Keratinocyte (primary cell): ENCODE measurements around the gene CD8B. TPM values are rescaled to one million over a fixed set of nuclear protein-coding genes. Genes with fewer than 3 reads are reported as not detected.

ENCODE experiments used
- DNase-seq: peaks from one replicate; pipeline ENCODE4 v3.0.0-alpha.2; 2011; ENCODE audit warnings: low read depth, missing footprints, low spot score
- FAIRE-seq: peaks from 2 replicates; lab custom pipeline; 2011; peaks lifted over from hg19 to GRCh38; lab: Jason Lieb, UNC
- H2AFZ ChIP-seq: 2 replicates; pipeline ENCODE4 v1.6.0; 2012; ENCODE audit warnings: low read length, control low read depth, inconsistent platforms; ENCODE audit not compliant: control insufficient read depth
- H3K27ac ChIP-seq: 2 replicates; pipeline ENCODE4 v1.5.1; 2011; ENCODE audit warnings: low read length; ENCODE audit not compliant: control insufficient read depth, insufficient read depth
- H3K27me3 ChIP-seq: 3 replicates; pipeline ENCODE4 v1.6.0; 2011; ENCODE audit warnings: low read length; ENCODE audit not compliant: control insufficient read depth, insufficient read depth; ENCODE audit errors: extremely low read depth
- H3K36me3 ChIP-seq, 2 experiments: 2 replicates in 1 of 2; 3 replicates in 1 of 2; pipeline ENCODE4 v1.5.1; 2011; ENCODE audit warnings: low read length in 2 of 2, mild to moderate bottlenecking in 1 of 2; ENCODE audit not compliant: control insufficient read depth in 2 of 2, insufficient read depth in 2 of 2; ENCODE audit errors: extremely low read depth in 1 of 2
- H3K4me1 ChIP-seq: 3 replicates; pipeline ENCODE4 v1.5.1; 2011; ENCODE audit warnings: low read length; ENCODE audit not compliant: control insufficient read depth, insufficient read depth; ENCODE audit errors: extremely low read depth
- H3K4me2 ChIP-seq: 3 replicates; pipeline ENCODE4 v1.6.0; 2011; ENCODE audit warnings: low read depth, low read length; ENCODE audit not compliant: control insufficient read depth, insufficient read depth; ENCODE audit errors: extremely low read depth
- H3K4me3 ChIP-seq, 3 experiments: fragments of 200-600 bp in 1 of 3; sonication (generic) in 1 of 3; 2 replicates in 2 of 3; 3 replicates in 1 of 3; pipeline ENCODE4 v1.5.1; 2011 to 2016; ENCODE audit warnings: low read length in 3 of 3, mild to moderate bottlenecking in 3 of 3, control low read depth in 2 of 3, inconsistent platforms in 1 of 3, low read depth in 1 of 3, mixed read lengths in 1 of 3, mixed run types in 1 of 3, moderate library complexity in 1 of 3; ENCODE audit not compliant: control insufficient read depth in 2 of 3, insufficient read depth in 2 of 3; ENCODE audit errors: extremely low read depth in 1 of 3
- H3K79me2 ChIP-seq: 2 replicates; pipeline ENCODE4 v1.6.0; 2012; ENCODE audit warnings: low read length; ENCODE audit not compliant: control insufficient read depth, insufficient read depth
- H3K9ac ChIP-seq: 3 replicates; pipeline ENCODE4 v1.6.0; 2011; ENCODE audit warnings: low read length; ENCODE audit not compliant: control insufficient read depth, insufficient read depth; ENCODE audit errors: extremely low read depth
- H3K9me1 ChIP-seq: 3 replicates; pipeline ENCODE4 v1.6.0; 2011; ENCODE audit warnings: low read length; ENCODE audit not compliant: control insufficient read depth, insufficient read depth; ENCODE audit errors: extremely low read depth
- H3K9me3 ChIP-seq: 2 replicates; pipeline ENCODE4 v1.5.1; 2012; ENCODE audit warnings: low read depth, low read length; ENCODE audit not compliant: control insufficient read depth
- H4K20me1 ChIP-seq: 3 replicates; pipeline ENCODE4 v1.6.0; 2011; ENCODE audit warnings: low read length; ENCODE audit not compliant: control insufficient read depth, insufficient read depth; ENCODE audit errors: extremely low read depth
- EZH2 ChIP-seq: IDR thresholded peaks from one replicate; pipeline ENCODE4 v1.6.1; 2012; ENCODE audit warnings: inconsistent platforms, mild to moderate bottlenecking, low read length, moderate library complexity
- dilution Hi-C: fragments of 300-500 bp; cut with MboI; formaldehyde crosslinking; loops from one replicate; pipeline ENCODE4 v1.7.0; 2020; ENCODE audit warnings: low sequenced_read_pairs; ENCODE audit not compliant: extremely low pct_ligation_motif_present
- polyA plus RNA-seq, 5 experiments: library from polyadenylated mRNA; depleted of rRNA in 3 of 5; stranded (reverse) in 3 of 5; stranded (forward) in 1 of 5; unstranded in 1 of 5; fragments of >200 nt; gene quantifications; 1 replicate in 1 of 5; 2 replicates in 3 of 5; 3 replicates in 1 of 5; pipeline versions ENCODE4 v1.2.1 to v1.2.3, GENCODE V29; 2011 to 2012; ENCODE audit warnings: missing spikeins in 2 of 5, low read depth in 1 of 5, low replicate concordance in 1 of 5
- TF ChIP-seq, protein P1 (sequence below), 3 experiments: IDR thresholded peaks in 1 of 3; conservative IDR thresholded peaks in 1 of 3; optimal IDR thresholded peaks in 1 of 3; 2 replicates in 2 of 3; 3 replicates in 1 of 3; pipeline versions ENCODE3 to v1.5.1; 2011; ENCODE audit warnings: low read length in 3 of 3, mild to moderate bottlenecking in 3 of 3, moderate library complexity in 2 of 3, control low read depth in 1 of 3, inconsistent platforms in 1 of 3; ENCODE audit not compliant: insufficient read depth in 2 of 3; ENCODE audit errors: extremely low read depth in 1 of 3

CD8B gene
- polyA plus RNA-seq, 1 donor (not counting 4 experiments of a cell fraction or from before 2014, with no cell fraction given), result not detected

DNA sequence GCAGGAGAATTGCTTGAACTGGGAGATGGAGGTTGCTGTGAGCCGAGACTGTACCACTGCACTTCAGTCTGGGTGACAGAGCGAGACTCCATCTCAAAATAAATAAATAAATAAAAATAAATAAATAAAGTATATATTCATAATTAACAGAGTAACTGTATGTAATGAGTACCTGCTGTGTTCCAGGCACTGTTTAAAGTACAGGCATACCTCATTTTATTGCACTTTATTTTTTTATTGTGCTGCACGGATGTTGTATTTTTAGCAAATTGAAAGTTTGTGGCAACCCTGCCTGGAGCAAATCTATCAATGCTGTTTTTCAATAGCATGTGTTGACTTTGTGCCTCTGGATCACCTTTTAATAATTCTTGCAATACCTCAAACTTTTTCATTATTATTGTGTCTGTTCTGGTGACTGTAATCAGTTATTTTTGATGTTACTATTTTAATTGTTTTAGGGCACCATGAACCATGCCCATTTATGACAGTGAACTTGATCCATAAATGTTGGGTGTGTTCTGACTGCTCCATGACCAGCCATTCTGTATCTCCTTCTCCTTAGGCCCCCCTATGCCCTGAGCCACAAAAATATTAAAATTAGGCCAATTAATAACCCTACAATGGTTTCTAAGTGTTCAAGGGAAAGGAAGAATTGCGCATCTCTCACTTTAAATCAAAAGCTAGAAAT is 43.4 kb downstream of the CD8B start:
- Histone ChIP-seq H3K9ac (no peak overlapping the region), H3K4me3 (no peak overlapping the region), H3K4me1 (peaks cover 4% of the 10 kb centered on the region), H3K9me3 (no peaks in the 10 kb centered on the region), H2AFZ (no peak overlapping the region), H3K9me1 (no peaks in the 10 kb centered on the region), H3K4me2 (no peak overlapping the region), H3K79me2 (no peaks in the 10 kb centered on the region), H3K36me3 (no peaks in the 10 kb centered on the region), H4K20me1 (no peaks in the 10 kb centered on the region), H3K27ac (no peak overlapping the region), H3K27me3 (no peaks in the 10 kb centered on the region)
- dilution Hi-C loops, result no loop called here
- TF ChIP-seq EZH2, result no peak
- TF ChIP-seq, protein P1, sequence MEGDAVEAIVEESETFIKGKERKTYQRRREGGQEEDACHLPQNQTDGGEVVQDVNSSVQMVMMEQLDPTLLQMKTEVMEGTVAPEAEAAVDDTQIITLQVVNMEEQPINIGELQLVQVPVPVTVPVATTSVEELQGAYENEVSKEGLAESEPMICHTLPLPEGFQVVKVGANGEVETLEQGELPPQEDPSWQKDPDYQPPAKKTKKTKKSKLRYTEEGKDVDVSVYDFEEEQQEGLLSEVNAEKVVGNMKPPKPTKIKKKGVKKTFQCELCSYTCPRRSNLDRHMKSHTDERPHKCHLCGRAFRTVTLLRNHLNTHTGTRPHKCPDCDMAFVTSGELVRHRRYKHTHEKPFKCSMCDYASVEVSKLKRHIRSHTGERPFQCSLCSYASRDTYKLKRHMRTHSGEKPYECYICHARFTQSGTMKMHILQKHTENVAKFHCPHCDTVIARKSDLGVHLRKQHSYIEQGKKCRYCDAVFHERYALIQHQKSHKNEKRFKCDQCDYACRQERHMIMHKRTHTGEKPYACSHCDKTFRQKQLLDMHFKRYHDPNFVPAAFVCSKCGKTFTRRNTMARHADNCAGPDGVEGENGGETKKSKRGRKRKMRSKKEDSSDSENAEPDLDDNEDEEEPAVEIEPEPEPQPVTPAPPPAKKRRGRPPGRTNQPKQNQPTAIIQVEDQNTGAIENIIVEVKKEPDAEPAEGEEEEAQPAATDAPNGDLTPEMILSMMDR (optimal IDR thresholded peaks at IDR 0.05 in 1 of 3, IDR thresholded peaks at IDR 0.05 in 1 of 3, conservative IDR thresholded peaks at IDR 0.05 in 1 of 3; ENCODE audit: extremely low read depth in 1 of 3, insufficient read depth in 2 of 3, low read length in 3 of 3), result no peak
- no peak for DNase-seq
- no peak for FAIRE-seq

DNA sequence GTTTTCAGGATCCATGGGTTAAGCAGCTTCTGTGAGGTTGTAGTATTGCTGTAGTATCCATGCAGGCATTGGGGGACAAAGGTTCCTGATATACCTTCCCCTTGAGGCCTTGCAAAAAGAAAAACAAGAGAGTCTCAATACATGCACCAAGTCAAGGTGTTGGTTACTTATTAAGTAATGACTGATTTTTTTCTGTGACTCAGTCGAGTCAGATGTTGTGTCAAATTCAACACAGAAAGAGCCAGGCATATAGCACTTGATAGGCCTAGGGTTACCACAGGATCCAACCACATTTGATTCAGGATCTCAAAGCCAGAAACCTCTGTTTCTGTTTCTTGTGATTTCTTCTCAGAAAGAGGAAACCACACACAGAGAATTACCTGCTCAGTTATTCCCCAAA is 46.1 kb downstream of the CD8B start:
- H2AFZ ChIP-seq, result no peak overlapping the region
- dilution Hi-C loops, result no loop called here
- no peaks in the 10 kb centered on the region for H3K27me3 ChIP-seq
- H3K36me3 ChIP-seq, result no peaks in the 10 kb centered on the region
- H3K79me2 ChIP-seq, result no peaks in the 10 kb centered on the region
- H3K27ac ChIP-seq, result no peak overlapping the region
- no peak for DNase-seq
- H3K4me2 ChIP-seq, result no peak overlapping the region
- H3K4me3 ChIP-seq, result no peak overlapping the region
- no peak overlapping the region for H3K9ac ChIP-seq
- H3K4me1 ChIP-seq, result no peaks in the 10 kb centered on the region
- no peaks in the 10 kb centered on the region for H3K9me3 ChIP-seq
- H3K9me1 ChIP-seq, result no peaks in the 10 kb centered on the region
- FAIRE-seq, result no peak
- H4K20me1 ChIP-seq, result no peaks in the 10 kb centered on the region
- TF ChIP-seq, protein P1 (optimal IDR thresholded peaks at IDR 0.05 in 1 of 3, IDR thresholded peaks at IDR 0.05 in 1 of 3, conservative IDR thresholded peaks at IDR 0.05 in 1 of 3; ENCODE audit: extremely low read depth in 1 of 3, insufficient read depth in 2 of 3, low read length in 3 of 3), result no peak
- no peak for TF ChIP-seq EZH2
